GM19238 (cell line): ENCODE data around the gene OR5K3.

Experiments used
- DNase-seq: peaks from one replicate; pipeline ENCODE4 v3.0.0; 2011; ENCODE audit warnings: low spot score; ENCODE audit not compliant: insufficient read length

OR5K3 gene

DNA sequence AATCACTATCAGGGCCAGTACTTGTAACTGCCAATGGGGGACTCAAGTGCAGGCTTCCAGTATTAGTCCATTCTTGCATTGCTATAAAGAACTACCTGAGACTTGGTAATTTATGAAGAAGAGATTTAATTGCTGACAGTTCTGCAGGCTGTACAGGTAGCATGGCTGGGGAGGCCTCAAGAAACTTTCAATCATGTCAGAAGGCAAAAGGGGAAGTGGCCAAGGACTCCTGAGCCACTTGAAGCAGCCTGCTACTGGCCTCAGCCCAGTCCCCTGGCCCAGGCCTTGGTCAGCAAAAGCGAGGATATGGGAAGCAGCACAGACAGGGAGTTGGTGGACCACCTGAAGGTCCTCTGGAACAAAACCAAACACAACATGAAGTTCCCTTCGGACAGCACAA is 43.3 kb downstream of the OR5K3 start:
- no peak for DNase-seq

DNA sequence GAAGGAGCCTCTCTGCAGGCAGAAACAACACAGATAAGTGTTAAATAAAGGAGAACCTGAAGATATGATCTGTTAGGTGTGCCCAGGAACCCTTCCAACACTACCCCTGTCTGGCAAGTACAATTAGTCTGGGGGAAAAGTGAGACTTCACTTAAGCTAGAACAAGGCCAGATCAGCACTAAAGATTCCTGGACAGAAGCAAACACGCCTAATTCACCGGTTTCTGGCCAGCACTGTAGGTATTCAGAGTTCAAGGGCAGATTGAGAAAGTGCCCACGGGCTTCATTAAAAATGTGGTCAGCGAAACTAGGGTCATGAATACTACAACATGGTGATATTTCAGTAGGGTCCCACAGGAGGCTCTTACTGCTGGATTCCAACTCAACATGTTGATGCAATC is 43.9 kb downstream of the OR5K3 start:
- DNase-seq, result no peak

DNA sequence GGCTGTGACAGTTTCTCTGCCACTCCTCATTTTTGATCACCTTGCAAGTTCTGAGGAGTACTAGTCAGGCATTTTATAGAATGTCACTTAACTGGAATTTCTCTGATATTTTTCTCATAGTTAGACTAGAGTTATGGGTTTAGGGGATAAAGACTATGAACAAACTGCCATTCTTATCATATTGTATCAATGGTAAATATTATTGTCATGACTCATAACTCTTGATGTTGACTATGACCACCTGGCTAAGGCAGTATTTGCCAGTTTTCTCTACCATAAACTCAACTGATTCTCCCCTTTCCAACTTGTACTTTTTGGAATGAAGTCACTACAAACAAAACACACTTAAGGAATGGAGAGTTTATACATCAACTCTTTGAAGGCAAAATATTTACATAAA is 49.8 kb downstream of the OR5K3 start:
- DNase-seq, result no peak
